Measurements from ENCODE around the gene ZNRF2. TPM values are rescaled to one million over a fixed set of nuclear protein-coding genes. Genes with fewer than 3 reads are reported as not detected.

Gene ZNRF2
- total and polyA plus RNA-seq, 2 of the 13 experiments (the other 11 are each of a cell fraction or from before 2014, with no cell fraction given), result 3.5 to 7.7 TPM

GRCh38 chr7:30284298-30285066 is at the start of gene ZNRF2 (continued):
- no peak for TF ChIP-seq BCLAF1 (IDR thresholded peaks at IDR 0.05)
- peak; percentile 77 for TF ChIP-seq MAZ (IDR thresholded peaks at IDR 0.05; ENCODE audit: borderline replicate concordance, low read depth, low read length)
- peak; percentile 90 for TF ChIP-seq MAZ (CRISPR knock-in tag; IDR thresholded peaks at IDR 0.05; ENCODE audit: low read depth)
- no peak for TF ChIP-seq ZNF775 (CRISPR knock-in tag; IDR thresholded peaks at IDR 0.05; ENCODE audit: borderline replicate concordance)
- peak; percentile 86; the same call in 1 of the 2 replicates for TF ChIP-seq ZFP91 (CRISPR knock-in tag; IDR thresholded peaks at IDR 0.05; ENCODE audit: borderline replicate concordance)
- TF ChIP-seq ZNF430 (CRISPR knock-in tag; IDR thresholded peaks at IDR 0.05), result peak; percentile 93
- TF ChIP-seq SIN3B (IDR thresholded peaks at IDR 0.05; ENCODE audit: low read length), result no peak
- TF ChIP-seq NFAT5 (CRISPR knock-in tag; IDR thresholded peaks at IDR 0.05), result 0 out of 2 replicates have a peak, but pooled peaks have one; percentile 75
- TF ChIP-seq PHF8 (CRISPR knock-in tag; IDR thresholded peaks at IDR 0.05), result peak; percentile 76
- TF ChIP-seq, protein P1, sequence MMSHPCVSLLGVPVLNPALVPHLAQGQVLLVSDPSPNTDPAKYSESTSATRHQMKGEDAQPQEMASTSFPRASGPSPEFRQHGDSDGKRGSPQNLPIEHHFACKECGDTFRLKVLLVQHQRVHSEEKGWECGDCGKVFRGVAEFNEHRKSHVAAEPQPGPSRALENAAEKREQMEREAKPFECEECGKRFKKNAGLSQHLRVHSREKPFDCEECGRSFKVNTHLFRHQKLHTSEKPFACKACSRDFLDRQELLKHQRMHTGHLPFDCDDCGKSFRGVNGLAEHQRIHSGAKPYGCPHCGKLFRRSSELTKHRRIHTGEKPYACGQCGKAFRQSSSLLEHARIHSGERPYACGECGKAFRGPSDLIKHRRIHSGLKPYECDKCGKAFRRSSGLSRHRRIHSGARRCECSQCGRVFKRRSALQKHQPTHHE (CRISPR knock-in tag; IDR thresholded peaks at IDR 0.05; ENCODE audit: borderline replicate concordance), result peak; percentile 56; the same call in 1 of the 2 replicates
- TF ChIP-seq, protein P2, sequence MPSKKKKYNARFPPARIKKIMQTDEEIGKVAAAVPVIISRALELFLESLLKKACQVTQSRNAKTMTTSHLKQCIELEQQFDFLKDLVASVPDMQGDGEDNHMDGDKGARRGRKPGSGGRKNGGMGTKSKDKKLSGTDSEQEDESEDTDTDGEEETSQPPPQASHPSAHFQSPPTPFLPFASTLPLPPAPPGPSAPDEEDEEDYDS (CRISPR knock-in tag; IDR thresholded peaks at IDR 0.05), result peak; percentile 66
- no peak for TF ChIP-seq ZNF75D (CRISPR knock-in tag; IDR thresholded peaks at IDR 0.05; ENCODE audit: borderline replicate concordance)
- TF ChIP-seq NFKB2 (CRISPR knock-in tag; IDR thresholded peaks at IDR 0.05; ENCODE audit: borderline replicate concordance), result peak; percentile 32; the same call in 1 of the 2 replicates
- TF ChIP-seq ZSCAN9 (CRISPR knock-in tag; IDR thresholded peaks at IDR 0.05; ENCODE audit: borderline replicate concordance), result peak; percentile 58; the same call in 1 of the 2 replicates
- peak; percentile 81 for TF ChIP-seq MEIS2 (CRISPR knock-in tag; IDR thresholded peaks at IDR 0.05)
- 0 out of 2 replicates have a peak, but pooled peaks have one; percentile 22 for TF ChIP-seq ZNF776 (CRISPR knock-in tag; IDR thresholded peaks at IDR 0.05)
- TF ChIP-seq ZNF605 (CRISPR knock-in tag; IDR thresholded peaks at IDR 0.05), result peak; percentile 6; the same call in 1 of the 2 replicates

Measured in HepG2 (cell line).